ENCODE results near the gene SIK1. TPM values are rescaled to one million over a fixed set of nuclear protein-coding genes. Genes with fewer than 3 reads are reported as not detected.
"Not testable (repeated sequence)": the region's sequence is repeated elsewhere in the genome, so short reads cannot be mapped to it uniquely, and the experiment has no call there.

Gene SIK1
- total and polyA plus RNA-seq, 7 donors = under 0.01 to 33.8 (median 7.3) TPM; not detected in 1

- H3K27me3 ChIP-seq; H3K27ac ChIP-seq; DNase-seq; H3K9me3 ChIP-seq; H3K36me3 ChIP-seq; H3K4me3 ChIP-seq; H3K4me1 ChIP-seq; intact Hi-C loops (cut with DNase I): not testable (repeated sequence)
- no CpG with 5 or more reads among the region's 12 CpGs for WGBS, 2 donors
Measured at GRCh38 chr21:43455717-43456116, 28.8 kb upstream of the SIK1 start.

- intact Hi-C loops (cut with DNase I); H3K27ac ChIP-seq; H3K9me3 ChIP-seq; H3K4me1 ChIP-seq; H3K4me3 ChIP-seq; H3K36me3 ChIP-seq; H3K27me3 ChIP-seq; DNase-seq: not testable (repeated sequence)
- no CpG with 5 or more reads among the region's 5 CpGs for WGBS, 2 donors
Measured at GRCh38 chr21:43454176-43454575, 27.2 kb upstream of the SIK1 start.

- H3K27me3 ChIP-seq; DNase-seq; H3K4me1 ChIP-seq; H3K4me3 ChIP-seq; H3K27ac ChIP-seq; H3K9me3 ChIP-seq; H3K36me3 ChIP-seq; intact Hi-C loops (cut with DNase I): not testable (repeated sequence)
- WGBS, 2 donors = 97 to 100% methylated on average over 2 of the region's 17 CpGs
Measured at GRCh38 chr21:43451850-43452249, 24.9 kb upstream of the SIK1 start.

- DNase-seq; H3K9me3 ChIP-seq; H3K4me1 ChIP-seq; intact Hi-C loops (cut with DNase I); H3K36me3 ChIP-seq; H3K27ac ChIP-seq; H3K27me3 ChIP-seq; H3K4me3 ChIP-seq: not testable (repeated sequence)
- no CpG with 5 or more reads among the region's 16 CpGs for WGBS, 2 donors
Measured at GRCh38 chr21:43450287-43450686, 23.4 kb upstream of the SIK1 start.

- H3K27ac ChIP-seq; H3K4me1 ChIP-seq; DNase-seq; H3K9me3 ChIP-seq; intact Hi-C loops (cut with DNase I); H3K36me3 ChIP-seq; H3K27me3 ChIP-seq; H3K4me3 ChIP-seq: not testable (repeated sequence)
- WGBS, 2 donors = no CpG with 5 or more reads among the region's 23 CpGs
Measured at GRCh38 chr21:43447353-43447977, 20.5 kb upstream of the SIK1 start.

- intact Hi-C loops (cut with DNase I); DNase-seq: not testable (repeated sequence)
- no CpG with 5 or more reads among the region's 35 CpGs for whole genome bisulfite sequencing, 2 donors
Measured at GRCh38 chr21:43446277-43446932, 19.5 kb upstream of the SIK1 start.

GRCh38 chr21:43444524-43444923 is 17.6 kb upstream of the SIK1 start:
- H3K9me3 ChIP-seq; intact Hi-C loops (cut with DNase I); DNase-seq; H3K4me3 ChIP-seq; H3K36me3 ChIP-seq; H3K27ac ChIP-seq; H3K27me3 ChIP-seq; H3K4me1 ChIP-seq: not testable (repeated sequence)
- 95% methylated on average over 11 of the region's 28 CpGs; no CpG with 5 or more reads in 1 of the 2 donors for WGBS, 2 donors

More at GRCh38 chr21:43446277-43446932, 19.5 kb upstream of the SIK1 start:
- not testable (repeated sequence) for H3K4me1 ChIP-seq, H3K4me3 ChIP-seq, H3K27me3 ChIP-seq, H3K9me3 ChIP-seq, H3K27ac ChIP-seq, H3K36me3 ChIP-seq

GRCh38 chr21:43442571-43442970 is 15.6 kb upstream of the SIK1 start:
- intact Hi-C loops (cut with DNase I); H3K27ac ChIP-seq; H3K36me3 ChIP-seq; DNase-seq; H3K4me3 ChIP-seq; H3K9me3 ChIP-seq; H3K27me3 ChIP-seq; H3K4me1 ChIP-seq: not testable (repeated sequence)
- WGBS, 2 donors = 16% methylated on average over 1 of the region's 12 CpGs; no CpG with 5 or more reads in 1 of the 2 donors

- WGBS, 2 donors = no CpG with 5 or more reads among the region's 25 CpGs
- H3K4me1 ChIP-seq; H3K9me3 ChIP-seq; H3K4me3 ChIP-seq; H3K36me3 ChIP-seq; DNase-seq; H3K27me3 ChIP-seq; H3K27ac ChIP-seq; intact Hi-C loops (cut with DNase I): not testable (repeated sequence)
Measured at GRCh38 chr21:43440835-43441727, 14.2 kb upstream of the SIK1 start.

- H3K4me1 ChIP-seq; H3K27me3 ChIP-seq; H3K36me3 ChIP-seq; H3K27ac ChIP-seq; DNase-seq; H3K4me3 ChIP-seq; intact Hi-C loops (cut with DNase I); H3K9me3 ChIP-seq: not testable (repeated sequence)
- WGBS, 2 donors = 78% methylated on average over 4 of the region's 6 CpGs; no CpG with 5 or more reads in 1 of the 2 donors
Measured at GRCh38 chr21:43439316-43440075, 12.6 kb upstream of the SIK1 start.

- no CpG with 5 or more reads among the region's 9 CpGs for WGBS, 2 donors
- not testable (repeated sequence) for H3K9me3 ChIP-seq
Measured at GRCh38 chr21:43436272-43436671, 9.3 kb upstream of the SIK1 start.

More at GRCh38 chr21:43436272-43436671, 9.3 kb upstream of the SIK1 start:
- H3K4me1 ChIP-seq; intact Hi-C loops (cut with DNase I); H3K36me3 ChIP-seq; H3K27ac ChIP-seq; H3K27me3 ChIP-seq; H3K4me3 ChIP-seq; DNase-seq: not testable (repeated sequence)
